GM13977 (cell line): Measurements from ENCODE around the gene CCDC107.

ENCODE experiments used
- DNase-seq: peaks from one replicate; pipeline ENCODE4 v3.0.0; 2012; ENCODE audit warnings: low spot score
- in situ Hi-C: fragments of 300-500 bp; cut with MboI; formaldehyde crosslinking; loops from one replicate; pipeline ENCODE4 v1.12.0; 2022; ENCODE audit warnings: low sequenced_read_pairs, low pct_unique_long_range_greater_than_20kb, mixed read lengths, inconsistent platforms; ENCODE audit not compliant: unreplicated experiment
- TF ChIP-seq, protein P1 (sequence below): IDR thresholded peaks from 2 replicates; pipeline ENCODE4 v1.5.1; 2012; ENCODE audit warnings: mild to moderate bottlenecking, control low read depth; ENCODE audit not compliant: insufficient read depth; ENCODE audit errors: extremely low read depth, missing control alignments

Gene CCDC107

DNA sequence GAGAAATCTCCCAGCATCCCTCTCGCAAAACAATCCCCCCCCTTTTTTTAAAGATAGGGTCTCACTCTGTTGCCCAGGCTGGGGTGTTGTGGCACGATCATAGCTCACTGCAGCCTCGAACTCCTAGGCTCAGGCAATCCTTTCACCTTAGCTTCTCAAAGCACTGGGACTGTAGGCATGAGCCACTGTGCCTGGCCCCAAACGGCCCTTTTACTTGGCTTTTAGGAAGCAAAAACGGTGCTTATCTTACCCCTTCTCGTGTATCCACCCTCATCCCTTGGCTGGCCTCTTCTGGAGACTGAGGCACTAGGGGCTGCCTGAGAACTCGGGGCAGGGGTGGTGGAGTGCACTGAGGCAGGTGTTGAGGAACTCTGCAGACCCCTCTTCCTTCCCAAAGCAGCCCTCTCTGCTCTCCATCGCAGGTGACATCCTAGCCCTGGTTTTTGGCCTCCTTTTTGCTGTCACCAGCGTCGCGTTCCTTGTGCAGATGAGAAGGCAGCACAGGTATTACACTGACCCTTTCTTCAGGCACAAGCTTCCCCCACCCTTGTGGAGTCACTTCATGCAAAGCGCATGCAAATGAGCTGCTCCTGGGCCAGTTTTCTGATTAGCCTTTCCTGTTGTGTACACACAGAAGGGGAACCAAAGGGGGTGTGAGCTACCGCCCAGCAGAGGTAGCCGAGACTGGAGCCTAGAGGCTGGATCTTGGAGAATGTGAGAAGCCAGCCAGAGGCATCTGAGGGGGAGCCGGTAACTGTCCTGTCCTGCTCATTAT is 22.4 kb downstream of the CCDC107 start:
- DNase-seq: peak; percentile 52
- TF ChIP-seq, protein P1, sequence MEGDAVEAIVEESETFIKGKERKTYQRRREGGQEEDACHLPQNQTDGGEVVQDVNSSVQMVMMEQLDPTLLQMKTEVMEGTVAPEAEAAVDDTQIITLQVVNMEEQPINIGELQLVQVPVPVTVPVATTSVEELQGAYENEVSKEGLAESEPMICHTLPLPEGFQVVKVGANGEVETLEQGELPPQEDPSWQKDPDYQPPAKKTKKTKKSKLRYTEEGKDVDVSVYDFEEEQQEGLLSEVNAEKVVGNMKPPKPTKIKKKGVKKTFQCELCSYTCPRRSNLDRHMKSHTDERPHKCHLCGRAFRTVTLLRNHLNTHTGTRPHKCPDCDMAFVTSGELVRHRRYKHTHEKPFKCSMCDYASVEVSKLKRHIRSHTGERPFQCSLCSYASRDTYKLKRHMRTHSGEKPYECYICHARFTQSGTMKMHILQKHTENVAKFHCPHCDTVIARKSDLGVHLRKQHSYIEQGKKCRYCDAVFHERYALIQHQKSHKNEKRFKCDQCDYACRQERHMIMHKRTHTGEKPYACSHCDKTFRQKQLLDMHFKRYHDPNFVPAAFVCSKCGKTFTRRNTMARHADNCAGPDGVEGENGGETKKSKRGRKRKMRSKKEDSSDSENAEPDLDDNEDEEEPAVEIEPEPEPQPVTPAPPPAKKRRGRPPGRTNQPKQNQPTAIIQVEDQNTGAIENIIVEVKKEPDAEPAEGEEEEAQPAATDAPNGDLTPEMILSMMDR: no peak
- in situ Hi-C loops: no loop called here

DNA sequence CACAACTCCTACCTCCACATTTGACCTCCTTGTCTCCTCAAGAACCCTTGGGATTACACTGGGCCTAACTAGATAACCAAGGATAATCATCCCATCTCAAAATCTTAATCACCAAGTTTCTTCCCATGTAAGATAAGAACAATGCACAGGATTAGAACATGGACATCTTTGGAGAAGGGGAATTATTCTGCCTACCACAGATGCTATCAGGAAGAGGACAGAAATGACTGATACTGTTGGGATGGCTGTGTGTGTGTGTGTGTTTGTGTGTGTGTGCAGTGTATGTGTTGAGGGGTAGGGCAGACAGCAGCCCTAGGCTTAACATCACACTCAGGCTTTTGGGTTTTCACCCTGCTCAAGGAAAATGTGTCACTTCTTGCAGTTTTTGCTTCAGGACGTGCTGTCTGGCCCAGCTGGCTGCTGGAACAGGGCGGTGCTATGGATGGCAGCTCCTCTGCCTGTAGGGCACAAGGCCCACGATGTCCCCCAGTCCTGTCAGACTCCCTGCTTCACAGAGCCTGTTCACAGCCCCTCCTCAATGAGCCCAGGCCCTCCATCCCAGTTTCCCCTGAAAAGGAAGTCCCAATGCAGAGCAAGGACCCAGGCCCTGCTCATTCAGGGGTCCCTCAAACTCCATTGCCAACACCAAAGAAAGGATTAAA is 23.4 kb downstream of the CCDC107 start:
- in situ Hi-C loops: no loop called here
- TF ChIP-seq, protein P1: no peak
- DNase-seq: no peak

DNA sequence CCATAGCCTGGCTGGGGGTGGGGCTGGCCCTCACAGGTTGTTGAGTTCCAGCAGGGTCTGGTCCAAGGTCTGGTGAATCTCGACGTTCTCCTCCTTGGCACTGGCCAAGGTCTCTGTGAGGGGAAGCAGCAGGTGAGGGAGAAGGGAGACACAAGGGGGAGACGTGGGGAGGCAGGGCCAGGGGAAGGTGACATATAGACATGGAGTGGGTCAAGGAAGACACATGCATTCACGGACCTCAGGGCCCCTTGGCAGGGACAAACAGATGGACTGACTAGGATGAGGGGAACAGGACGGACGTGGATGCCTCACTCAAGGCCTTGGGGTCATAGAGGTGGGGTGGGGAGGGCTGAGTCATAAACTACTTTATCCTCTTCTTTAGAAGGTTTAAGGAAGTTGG is 24.0 kb downstream of the CCDC107 start:
- DNase-seq: no peak
- TF ChIP-seq, protein P1: no peak
- in situ Hi-C loops: no loop called here

DNA sequence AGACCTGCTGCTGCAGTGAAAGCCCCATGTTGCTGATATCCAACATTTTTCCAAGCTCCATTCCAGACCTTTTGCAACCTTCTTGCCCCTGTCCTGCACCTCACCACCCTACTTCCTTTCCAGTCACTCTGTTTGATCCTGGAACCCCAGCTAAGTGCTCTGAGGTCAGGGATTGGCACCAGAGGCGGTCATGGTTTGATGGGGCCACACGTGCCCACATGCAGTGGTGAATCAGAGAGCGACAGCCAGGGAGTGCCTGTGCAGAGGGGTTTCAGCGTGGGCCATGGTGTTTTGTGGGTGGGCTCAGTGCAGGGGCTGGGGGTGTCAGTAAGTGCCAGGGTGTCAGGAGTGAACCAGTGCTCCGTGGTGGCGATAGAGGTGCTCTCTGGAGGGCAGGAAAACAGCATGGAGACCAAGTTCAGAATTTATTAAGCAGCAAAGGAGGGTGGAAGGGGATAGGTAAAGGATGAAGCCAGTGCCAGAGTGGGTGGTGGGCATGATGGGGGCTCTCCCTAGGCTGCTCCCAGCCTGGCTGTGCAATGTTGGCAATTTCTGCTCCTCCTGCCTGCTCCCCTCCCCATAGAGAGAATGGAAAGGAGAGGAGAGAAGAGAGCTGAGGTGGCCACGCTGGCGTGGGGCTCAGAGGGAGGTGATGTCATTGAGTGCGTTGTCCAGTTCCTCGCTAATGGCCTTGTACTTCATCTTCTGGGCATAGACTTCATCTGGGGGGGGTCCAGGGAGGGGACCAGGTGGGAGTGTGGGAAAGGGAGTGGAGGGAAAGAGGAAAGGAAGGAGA is 24.6 kb downstream of the CCDC107 start:
- DNase-seq: no peak
- TF ChIP-seq, protein P1: no peak
- in situ Hi-C loops: no loop called here

DNA sequence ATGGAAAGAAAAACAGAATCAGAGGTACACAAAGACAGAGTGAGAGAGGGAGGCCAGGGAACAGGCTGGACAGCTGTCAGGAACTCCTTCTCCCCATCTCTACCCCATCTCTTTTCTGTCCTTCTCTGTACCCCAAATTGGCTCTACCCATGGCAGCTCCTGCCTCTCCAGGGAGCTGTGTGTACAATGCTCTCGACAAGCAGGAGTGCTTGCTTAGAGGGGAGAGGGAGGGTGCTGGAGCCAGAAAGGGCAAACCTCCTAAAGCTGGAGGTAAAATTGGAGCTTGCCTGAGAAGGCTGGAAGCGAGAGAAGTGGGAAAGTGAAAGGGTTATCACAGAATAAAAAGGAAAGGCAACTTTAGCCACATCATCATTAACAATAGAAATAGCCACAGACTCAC is 25.2 kb downstream of the CCDC107 start:
- in situ Hi-C loops: no loop called here
- TF ChIP-seq, protein P1: no peak
- no peak for DNase-seq

DNA sequence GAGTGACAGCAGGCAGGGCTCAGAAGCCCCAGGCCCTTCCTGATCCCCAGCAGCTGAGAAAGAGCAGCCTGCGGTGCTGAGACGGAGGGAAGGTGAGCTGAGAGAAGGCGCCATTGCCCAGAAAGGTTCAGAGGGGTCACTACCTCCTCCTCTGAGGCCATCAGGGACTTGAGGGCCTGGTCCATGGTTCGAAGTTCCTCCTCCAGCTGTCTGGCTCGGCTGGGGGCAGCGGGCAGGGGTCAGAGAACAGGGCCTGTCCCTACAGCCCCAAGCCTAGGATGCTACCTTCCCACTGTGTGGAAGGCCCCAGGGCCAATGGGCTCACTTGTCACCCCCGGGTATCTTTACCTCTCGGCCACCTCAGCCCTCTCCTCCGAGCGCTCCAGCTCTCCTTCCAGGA is 26.8 kb downstream of the CCDC107 start:
- DNase-seq: no peak
- in situ Hi-C loops: no loop called here
- TF ChIP-seq, protein P1: no peak
